ENCODE data around the gene CNMD.
"Not testable (repeated sequence)": the region's sequence is repeated elsewhere in the genome, so short reads cannot be mapped to it uniquely, and the experiment has no call there.

The CNMD gene

DNA sequence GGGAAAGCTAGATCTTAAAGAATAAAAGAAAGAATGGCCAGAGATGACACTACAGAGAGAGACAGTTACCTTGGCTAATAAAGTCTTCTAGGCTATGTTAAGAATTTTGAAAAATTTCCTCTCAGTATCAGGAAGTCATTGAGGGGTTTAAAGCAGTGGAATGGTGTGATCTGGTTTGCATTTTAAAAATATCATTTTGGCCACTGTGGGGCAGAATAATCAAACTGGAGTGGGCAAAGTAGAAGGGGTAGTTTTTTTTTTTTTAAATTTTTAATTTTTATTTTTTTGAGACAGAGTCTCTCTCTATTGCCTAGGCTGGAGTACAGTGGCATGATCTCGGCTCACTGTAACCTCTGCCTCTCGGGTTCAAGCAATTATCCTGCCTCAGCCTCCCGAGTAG lies 4.4 kb upstream of the CNMD start:
- DNase-seq = no peak

DNA sequence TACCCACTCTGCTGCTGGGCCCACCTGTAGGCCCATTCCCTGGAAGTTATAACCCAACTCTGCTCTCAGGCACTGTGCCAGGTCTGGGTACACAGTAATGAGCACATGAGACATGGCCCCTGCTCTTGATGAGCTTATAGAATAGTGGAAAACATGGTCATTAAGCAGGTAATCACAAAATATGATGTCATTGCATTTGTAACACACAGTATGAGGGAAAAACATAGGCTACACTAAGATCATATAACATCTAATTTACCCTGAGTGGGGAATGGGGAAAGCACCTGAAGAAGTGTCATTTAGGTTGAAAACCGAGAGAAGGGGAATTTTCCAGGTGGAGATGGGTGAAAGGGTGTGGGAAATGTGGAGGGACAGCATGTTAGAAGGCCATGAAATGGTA lies 3.9 kb upstream of the CNMD start:
- DNase-seq = no peak

DNA sequence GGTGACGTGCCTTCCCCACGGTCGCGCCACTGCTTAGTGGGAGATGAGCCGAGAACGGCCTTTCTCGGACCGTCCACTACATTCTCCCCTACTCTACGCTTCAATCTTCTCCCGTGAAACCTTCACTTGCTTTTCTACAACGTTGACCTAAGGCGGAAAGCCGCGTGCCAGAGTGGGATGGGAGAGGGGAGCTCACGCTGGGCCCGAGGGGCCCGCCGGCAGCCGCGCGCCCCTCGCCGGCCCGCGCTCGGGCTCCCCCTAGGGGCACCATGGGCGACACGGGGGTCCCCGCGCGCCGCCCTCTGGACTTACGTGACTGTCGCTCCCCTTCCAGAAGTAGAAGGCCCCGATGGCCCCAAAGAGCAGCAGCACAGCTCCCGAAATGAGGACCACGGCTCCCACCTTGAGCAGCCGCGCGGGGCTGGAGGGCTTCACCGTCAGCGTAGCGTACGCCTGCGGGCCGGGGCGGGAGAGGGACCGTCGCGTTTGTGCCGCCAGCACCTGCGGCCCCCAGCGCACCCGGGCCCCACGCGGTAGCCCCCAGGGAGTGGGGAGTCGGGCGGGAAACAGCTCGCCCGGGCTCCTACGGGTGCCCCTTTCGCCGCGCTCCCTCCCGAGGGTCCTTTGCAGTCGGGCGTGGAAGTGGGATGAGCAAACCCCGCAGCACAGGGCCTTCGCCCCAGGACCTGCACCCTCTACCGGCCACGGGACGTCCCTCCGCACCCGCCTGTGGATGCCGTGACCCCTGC lies 727 bp downstream of the CNMD start:
- no peak for DNase-seq

DNA sequence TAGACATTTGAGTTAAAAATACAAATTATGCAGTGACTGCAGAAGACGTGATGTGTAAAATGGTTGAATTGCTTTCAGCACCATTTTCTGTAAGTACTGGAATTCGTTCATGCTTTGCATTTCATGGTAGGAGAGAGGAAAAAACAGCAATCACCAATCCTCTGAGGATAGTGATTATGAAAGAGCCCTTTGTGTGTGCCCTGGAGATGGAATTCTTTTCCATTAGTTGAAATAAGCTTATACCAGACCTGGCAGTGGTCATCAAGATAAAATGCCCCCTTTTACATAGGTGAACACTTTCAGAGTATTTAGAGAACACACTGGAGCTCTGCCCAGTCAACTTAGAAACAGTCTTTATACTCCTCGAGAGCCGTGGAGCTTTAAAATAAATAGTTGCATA lies 1.7 kb downstream of the CNMD start:
- DNase-seq = no peak

DNA sequence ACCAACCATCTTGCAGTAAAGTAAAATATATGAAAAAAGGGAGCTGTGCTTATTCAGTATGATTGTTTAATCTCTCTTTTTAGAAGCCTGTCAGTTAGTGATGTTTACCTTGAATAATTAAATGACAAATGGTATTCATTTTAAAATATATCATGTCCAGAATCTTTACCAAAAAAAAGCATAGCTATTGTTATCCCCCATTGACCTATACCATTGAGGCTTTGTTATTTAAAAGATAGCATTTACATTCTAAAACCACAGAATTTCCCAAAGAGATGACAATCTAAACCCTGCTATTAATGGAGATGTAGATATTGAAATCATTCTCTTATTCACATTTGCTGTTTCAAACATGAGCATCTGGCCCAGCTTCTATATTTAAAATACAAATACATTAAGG lies 2.2 kb downstream of the CNMD start:
- no peak for DNase-seq

DNA sequence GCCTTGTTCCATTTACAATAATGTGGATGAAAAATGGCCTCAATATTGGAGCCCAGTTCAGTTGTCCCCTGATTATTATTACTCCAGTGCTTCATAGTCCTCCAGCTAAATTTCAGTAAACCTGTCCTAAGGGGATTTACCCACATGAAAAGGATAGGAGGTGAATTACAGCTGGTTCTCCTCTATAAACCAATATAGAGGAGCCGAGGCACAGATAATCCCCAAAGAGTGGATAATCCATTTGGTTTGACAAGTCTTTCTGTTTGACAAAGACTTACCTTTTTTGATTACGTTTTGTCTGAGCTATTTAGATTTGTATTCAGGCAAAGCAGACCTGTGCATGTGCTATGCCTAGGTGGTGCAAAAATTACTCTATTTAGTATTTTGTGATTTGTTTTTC lies 2.7 kb downstream of the CNMD start:
- no peak for DNase-seq

DNA sequence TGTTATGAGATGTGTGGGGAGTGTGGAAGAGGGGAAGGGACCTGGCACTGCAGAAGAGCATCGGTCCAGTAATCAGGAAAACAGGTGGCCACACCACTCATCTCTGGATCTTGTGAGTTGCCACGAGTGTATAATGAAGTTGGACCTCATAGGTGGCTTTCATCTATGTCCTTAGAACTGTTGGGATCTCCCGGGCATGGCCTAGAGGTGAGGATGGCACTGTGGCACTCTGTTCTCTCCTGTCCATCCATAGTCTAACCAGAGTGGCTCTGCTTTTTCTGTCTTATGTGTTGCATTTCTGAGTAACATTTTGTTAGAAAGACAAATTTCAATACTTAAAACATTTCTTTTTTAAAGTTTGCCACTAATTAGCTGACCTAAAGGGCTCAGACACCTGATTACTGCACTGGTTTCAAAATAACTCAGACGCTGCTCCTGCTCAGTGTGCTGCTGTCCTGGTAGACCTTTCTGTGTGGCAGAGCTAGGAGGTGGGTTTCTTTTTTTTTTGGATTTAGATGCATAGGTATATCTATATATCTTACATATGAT lies 5.5 kb downstream of the CNMD start:
- no peak for DNase-seq

DNA sequence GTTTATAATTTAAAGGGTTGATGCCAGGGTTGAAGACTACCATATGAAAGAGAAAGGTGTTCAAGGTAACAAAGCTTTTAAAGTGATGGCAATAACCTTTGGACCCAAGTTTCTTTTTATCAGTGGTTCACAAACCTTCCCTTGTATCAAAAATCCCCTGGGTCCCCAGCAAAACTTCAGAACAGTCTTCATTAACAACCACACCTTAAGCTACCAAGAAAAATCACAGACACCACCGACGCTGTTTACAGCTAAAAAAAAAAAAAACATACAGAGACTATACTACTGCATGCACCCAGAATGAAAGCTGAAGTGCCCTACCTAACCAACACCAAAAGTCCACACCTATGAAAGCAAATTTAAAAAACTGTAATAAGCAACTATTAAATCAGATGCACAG lies 13.4 kb downstream of the CNMD start:
- no peak for DNase-seq

DNA sequence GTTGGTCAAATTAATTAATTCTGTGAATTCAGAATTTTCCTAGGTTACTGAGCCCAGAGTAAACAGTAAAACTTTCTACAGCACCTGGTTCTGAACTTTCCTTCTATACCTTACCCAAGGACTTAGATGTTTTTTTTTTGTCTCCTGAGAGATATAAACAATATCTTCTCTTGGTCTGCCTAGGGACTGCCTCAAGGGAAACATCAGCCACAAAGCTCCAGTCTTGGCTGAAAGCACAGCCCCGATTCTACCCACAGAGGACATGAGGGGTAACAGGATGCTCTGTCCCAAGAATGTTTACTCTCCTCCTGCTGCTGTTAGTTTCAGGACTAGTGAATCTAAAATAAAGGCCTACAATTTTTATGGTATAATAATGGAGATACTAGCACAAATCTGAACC lies 14.3 kb downstream of the CNMD start:
- DNase-seq = no peak

DNA sequence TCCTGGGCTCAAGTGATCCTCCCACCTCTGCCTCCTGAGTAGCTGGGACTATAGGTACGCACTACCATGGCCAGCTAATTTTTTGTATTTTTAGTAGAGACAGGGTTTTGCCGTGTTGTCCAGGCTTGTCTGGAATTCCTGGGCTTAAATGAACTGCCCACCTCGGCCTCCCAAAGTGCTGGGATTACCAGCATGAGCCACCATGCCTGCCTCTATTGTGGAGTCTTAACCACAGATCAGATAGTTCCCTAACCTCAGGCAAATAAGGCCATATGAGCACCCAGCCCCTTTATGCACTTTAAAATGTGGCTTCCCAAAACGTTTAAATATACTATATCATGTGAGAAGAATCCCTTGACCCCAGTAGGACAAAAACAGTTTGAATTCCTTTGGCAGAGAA lies 16.4 kb downstream of the CNMD start:
- no peak for DNase-seq

DNA sequence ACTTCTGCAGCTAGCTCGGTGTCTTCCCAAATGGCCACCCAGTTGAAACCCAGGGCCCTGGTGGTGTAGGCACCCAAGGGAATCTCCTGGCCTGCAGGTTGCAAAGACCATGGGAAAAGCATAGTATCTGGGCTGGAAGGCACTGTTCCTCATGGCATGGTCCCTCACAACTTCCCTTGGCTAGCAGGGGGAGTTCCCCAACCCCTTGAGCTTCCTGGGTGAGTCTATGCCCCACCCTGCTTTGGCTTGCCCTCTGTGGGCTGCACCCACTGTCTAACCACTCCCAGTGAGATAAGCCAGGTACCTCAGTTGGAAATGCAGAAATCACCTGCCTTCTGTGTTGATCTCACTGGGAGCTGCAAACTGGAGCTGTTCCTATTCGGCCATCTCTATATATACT lies 18.3 kb downstream of the CNMD start:
- DNase-seq = not testable (repeated sequence)

DNA sequence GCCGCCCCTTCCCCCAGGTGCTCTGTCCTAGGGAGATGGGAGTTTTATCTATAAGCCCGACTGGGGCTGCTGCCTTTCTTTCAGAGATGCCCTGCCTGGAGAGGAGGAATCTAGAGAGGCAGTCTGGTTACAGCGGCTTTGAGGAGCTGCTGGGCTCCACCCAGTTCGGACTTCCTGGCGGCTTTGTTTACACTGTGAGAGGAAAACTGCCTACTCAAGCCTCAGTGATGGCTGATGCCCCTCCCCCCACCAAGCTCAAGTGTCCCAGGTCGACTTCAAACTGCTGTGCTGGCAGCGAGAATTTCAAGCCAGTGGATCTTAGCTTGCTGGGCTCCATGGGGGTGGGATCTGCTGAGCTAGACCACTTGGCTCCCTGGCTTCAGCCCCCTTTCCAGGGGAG lies 18.7 kb downstream of the CNMD start:
- DNase-seq = not testable (repeated sequence)

DNA sequence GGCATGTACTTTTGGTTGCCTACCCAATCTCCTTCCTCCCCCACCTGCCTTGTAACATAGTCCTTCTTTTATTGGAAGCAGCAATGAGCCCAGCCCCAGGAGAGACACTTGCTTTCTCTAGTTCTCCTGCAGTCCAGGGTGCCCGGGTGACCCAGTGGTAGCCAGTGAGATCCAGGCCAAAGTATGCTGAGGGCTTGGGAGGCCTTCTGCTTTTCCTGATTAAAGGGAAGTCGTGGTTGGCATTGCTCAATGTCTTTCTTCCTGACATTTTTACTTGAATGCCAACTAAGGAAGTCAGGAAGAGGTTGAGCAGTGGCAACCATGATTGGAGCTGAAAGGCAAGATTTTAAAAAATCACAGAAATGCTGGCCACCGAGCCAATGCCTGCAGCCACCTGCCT lies 25.7 kb downstream of the CNMD start:
- no peak for DNase-seq

DNA sequence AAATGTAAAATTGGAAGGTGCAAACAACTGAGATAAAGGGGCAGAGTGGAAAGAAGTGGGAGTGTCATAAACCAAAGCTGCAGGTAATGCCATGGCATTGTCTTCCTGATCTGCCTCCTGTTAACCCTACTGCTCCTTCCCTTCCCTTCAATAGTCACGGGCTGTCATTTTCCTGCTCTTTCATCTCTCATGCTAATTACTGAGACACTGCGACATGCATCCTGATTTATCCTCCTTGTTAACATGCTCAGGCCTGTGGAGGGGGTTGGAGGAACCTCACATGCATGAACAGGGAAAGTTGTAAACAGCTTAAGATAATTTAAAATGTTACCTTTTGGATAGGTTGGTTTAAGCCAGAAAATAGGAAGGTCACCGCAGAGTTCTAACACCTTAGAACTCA lies 27.2 kb downstream of the CNMD start:
- DNase-seq = no peak

DNA sequence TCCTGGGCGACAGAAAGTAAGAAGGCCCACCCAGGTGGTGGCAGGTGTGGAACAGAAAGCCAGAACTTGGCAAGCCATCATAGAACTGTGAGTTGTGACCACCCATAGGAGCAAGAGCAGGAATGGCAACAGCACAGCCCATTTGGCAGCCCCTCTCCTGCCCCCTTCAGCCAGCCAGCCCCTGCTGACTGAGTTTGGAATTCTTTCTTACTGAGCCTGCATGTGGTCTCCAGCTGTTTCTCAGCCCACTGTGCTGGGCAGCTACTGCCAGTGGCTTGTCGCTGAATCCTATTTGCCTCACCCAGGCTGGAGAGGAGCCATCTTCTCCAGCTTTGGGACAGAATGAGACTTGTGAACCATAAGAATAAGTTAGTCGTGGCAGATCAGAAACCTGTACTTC lies 28.3 kb downstream of the CNMD start:
- no peak for DNase-seq

DNA sequence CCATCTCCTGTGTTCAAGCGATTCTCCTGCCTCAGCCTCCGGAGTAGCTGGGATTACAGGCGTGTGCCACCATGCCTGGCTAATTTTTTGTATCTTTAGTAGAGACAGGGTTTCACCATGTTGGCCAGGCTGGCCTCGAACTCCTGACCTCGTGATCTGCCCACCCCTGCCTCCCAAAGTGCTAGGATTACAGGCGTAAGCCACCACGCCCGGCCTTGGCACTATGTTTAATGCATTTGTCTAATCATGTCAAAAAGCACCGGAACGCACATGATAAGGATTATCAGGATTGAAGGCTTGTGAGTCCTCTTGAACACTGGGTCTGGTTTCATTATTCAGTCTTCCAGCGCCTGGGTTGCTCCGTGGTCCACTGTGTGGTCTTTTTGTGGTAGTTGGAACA lies 31.4 kb downstream of the CNMD start:
- not testable (repeated sequence) for DNase-seq

DNA sequence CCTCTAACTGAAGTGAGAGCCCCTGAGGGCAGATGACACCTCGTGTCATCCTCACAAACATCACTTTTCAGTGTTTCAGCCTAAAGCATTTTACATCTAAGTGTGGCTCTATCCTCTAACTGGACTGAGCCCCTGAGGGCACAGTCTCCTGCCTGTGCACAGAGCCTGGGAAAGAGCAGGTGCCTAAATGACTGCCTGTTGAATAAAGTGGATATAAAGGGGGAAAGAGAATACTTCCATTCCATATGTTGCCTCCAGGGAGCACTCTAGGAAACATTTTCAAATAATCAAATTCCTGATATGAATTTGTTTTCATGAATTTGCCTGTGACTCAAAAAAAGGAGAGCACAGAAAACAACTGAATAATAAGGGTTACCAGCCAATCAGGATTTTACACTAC lies 32.2 kb downstream of the CNMD start:
- no peak for DNase-seq

DNA sequence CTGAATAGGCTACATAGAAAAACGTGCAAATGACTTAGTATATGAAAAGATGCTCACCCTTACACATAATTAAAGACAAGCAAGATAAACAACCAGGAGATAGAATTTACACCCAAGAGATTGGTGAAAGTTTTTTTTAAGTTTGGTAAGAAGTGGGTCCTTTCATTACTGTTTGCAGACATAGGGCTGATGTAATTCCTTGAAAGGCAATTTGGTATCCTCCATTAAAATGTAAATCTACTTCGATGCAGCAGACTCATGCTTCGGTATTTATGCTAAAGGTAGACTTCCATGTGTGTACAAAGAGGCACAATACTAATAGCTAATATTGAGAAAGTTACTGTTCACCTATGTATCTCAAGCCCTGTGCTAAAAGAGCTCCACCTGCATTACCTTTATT lies 33.5 kb downstream of the CNMD start:
- DNase-seq = no peak

DNA sequence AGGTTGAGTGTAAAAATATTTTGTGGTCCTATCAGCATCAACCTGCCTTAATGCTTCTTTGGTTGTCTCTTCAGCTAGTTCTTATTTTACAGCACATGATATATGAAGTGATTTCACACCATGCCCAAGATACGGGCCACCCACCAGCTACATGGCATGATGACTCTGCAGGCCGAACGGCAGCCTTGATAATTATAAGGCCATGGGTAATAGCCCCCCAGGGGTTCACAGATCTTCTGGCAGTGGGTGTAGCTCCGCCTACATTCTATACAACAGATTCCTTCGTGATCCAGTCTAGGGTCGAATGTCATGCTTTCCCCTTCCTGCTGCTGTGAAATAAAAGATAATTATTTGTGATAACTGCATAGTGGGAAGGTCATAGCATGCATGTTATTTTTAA lies 36.1 kb downstream of the CNMD start:
- DNase-seq = no peak

DNA sequence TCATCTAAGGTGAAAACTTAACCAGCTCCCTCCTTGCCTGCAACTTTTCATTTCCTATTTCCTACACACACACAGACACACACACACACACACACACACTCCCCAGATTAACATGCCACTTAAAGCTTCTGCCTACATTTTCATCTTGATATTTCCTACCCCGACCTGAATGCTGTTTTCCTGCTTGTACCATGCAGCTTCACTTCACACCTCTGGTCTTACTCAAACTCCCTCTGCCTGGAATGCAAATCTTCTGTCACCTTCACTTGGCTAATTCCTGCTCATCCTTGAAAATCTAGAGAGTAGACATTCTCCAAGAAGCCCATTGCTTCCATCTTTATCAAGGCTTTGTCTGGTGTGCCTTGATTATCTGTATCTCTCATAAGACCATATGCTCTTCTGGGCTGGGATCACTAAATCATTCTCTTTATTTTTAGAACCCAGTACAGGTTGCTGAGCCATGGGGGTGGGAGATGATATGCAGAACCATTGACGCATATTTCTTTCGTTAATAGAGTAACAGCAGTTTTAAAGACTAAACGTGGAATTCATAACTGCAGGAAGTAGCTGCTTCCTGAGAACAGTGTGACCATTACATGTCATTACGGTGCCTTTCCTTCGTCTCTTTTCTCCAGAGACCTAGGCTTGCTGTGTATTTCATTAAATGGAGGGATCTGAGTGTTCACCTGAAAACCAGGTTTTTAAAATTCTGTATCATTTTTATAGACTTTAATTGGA lies 37.7 kb downstream of the CNMD start:
- DNase-seq = no peak

DNA sequence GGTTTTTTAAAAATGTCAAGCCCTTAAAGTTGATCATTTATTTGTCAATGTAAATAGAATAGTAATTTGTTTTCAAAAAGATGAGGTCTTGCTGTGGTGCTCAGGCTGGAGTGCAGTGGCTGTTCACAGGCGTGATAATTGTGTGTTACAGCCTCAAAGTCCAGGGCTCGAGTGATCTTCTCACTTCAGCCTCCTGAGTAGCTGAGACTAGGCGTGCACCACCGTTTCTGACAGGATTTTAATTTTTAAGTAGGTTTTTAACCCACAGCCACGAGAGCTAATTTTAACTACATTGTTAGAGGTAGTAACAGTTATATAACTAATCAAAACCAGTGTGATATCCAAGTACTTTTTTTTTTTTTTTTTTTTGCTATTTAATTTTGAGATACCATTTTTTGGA lies 43.1 kb downstream of the CNMD start:
- DNase-seq = no peak

DNA sequence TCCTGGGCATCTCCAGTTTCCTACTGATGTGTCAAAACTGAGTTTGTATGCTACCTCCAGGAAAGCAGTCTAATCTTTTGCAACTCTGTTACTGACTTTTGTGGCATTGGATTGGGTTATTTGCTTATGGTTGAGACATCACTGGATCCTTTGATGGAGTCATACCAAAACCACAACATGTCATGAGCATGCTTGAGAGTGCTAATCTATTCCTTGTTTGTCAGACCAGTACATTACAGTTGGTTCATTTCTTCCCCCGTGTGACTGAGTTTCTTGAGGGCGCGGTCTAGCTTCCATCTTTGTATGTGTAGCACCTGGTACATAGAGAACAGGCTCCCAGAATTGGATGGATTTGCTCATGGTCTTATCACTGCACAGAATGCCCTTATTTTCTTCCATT lies 43.8 kb downstream of the CNMD start:
- DNase-seq = no peak

DNA sequence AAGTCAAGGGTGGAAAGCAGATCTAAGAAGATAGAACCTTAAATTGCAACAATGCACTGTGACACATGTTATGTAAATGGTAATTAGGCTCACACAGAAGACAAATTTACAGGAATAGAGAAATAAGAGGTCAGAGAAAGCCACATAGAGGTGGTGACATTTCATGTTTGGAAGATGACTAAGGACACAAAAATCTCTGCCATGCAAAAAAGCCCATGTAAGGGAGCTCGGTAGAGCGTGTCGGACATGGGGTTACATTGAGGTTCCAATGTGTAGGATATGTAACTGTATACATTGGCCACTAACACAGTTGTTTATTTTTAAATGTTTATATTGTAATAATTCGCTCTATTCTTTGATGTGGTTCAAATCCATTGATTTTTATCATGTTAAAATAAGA lies 53.2 kb downstream of the CNMD start:
- DNase-seq = no peak

DNA sequence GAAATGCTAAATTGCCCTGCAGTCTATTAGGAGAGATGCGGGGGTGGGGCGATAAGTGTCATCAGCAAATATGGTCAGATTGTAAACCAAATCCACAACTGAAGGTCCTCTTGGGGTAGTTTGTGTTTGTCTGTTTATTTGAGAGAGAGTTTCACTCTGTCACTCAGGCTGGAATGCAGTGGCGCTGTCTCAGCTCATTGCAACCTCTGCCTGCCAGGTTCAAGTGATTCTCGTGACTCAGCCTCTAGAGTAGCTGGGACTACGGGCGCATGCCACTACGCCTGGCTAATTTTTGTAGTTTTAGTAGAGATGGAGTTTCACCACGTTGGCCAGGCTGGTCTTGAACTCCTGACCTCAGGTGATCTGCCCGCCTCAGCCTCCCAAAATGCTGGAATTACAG lies 53.8 kb downstream of the CNMD start:
- not testable (repeated sequence) for DNase-seq

DNA sequence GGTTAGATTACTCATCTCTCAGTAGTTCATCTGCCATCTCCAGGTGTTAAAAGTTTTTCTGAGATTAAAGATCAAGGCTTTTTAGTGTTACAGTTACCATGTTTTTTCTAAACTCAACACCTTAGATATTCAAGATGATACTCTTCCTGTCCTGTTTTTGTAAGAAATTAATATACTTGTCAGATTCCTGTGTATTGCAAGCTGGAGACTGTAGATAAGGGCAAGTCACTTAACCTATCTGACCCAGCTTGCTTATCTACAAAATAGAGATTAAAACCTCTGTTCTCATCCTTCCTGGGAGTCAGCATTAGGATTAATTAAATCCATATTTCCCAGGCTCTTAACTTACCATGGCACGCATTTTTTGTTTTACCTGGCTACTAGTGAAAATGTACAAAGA lies 61.8 kb downstream of the CNMD start:
- no peak for DNase-seq

Measured in NCI-H1092 (cell line).